HEK293 (cell line): ENCODE measurements around the gene IRF3.
A peak's percentile ranks its signal among the peaks of the same experiment; 100 is the strongest.

Source experiments
- CTCF ChIA-PET: fragments of 350-600 bp; formaldehyde crosslinking; extraction: SDS; loops from one replicate; lab custom pipeline; 2021; ENCODE audit warnings: antibody characterized with exemption; lab: Yijun Ruan, JAX
- POLR2A ChIA-PET: fragments of 300-600 bp; formaldehyde crosslinking; extraction: SDS; loops from one replicate; lab custom pipeline; 2020; ENCODE audit warnings: antibody characterized with exemption, inconsistent platforms; lab: Yijun Ruan, JAX
- H3K27ac ChIP-seq: fragments of 200-500 bp; sonication (Bioruptor generic); 2 replicates; pipeline ENCODE4 v1.5.1; 2014; ENCODE audit warnings: low read depth, low read length, control low read depth, inconsistent platforms; ENCODE audit errors: extremely low read depth
- H3K36me3 ChIP-seq, 2 experiments: fragments of 200-500 bp in 1 of 2; sonication (Bioruptor generic) in 1 of 2; 1 replicate in 1 of 2; 2 replicates in 1 of 2; pipeline ENCODE4 v1.5.1; 2014 to 2017; ENCODE audit warnings: inconsistent platforms in 2 of 2, low read length in 2 of 2; ENCODE audit not compliant: control insufficient read depth in 2 of 2, insufficient read depth in 1 of 2
- H3K4me1 ChIP-seq: fragments of 200-500 bp; sonication (Bioruptor generic); 2 replicates; pipeline ENCODE4 v1.5.1; 2014; ENCODE audit warnings: mild to moderate bottlenecking, low read length, inconsistent platforms; ENCODE audit not compliant: control insufficient read depth, insufficient read depth
- H3K4me3 ChIP-seq: 2 replicates; pipeline ENCODE4 v1.5.1; 2011; ENCODE audit warnings: low read depth, mild to moderate bottlenecking, control low read depth, low read length, moderate library complexity
- H3K9me3 ChIP-seq: fragments of 200-500 bp; sonication (Bioruptor generic); 2 replicates; pipeline ENCODE4 v1.5.1; 2014; ENCODE audit warnings: low read depth, low read length, inconsistent platforms; ENCODE audit not compliant: control insufficient read depth, insufficient read depth
- EGR2 ChIP-seq: fragments of 450-650 bp; formaldehyde crosslinking; IDR thresholded peaks from 2 replicates; pipeline ENCODE4 v1.5.1; 2016; ENCODE audit warnings: low read depth, missing biosample characterization, missing genetic modification characterization
- GLIS1 ChIP-seq: fragments of 450-650 bp; formaldehyde crosslinking; IDR thresholded peaks from 2 replicates; pipeline ENCODE4 v1.5.1; 2016; ENCODE audit warnings: missing biosample characterization, missing genetic modification characterization
- GLIS2 ChIP-seq: fragments of 450-650 bp; formaldehyde crosslinking; IDR thresholded peaks from 2 replicates; pipeline ENCODE4 v1.5.1; 2016; ENCODE audit warnings: missing biosample characterization, missing genetic modification characterization
- KLF10 ChIP-seq: fragments of 450-650 bp; IDR thresholded peaks from 2 replicates; pipeline ENCODE4 v1.5.1; 2018; ENCODE audit warnings: missing biosample characterization, mild to moderate bottlenecking, missing genetic modification characterization
- KLF9 ChIP-seq: fragments of 450-650 bp; formaldehyde crosslinking; IDR thresholded peaks from 2 replicates; pipeline ENCODE4 v1.5.1; 2016; ENCODE audit warnings: missing biosample characterization, missing genetic modification characterization, low read depth
- ZBTB8A ChIP-seq: fragments of 450-650 bp; formaldehyde crosslinking; IDR thresholded peaks from 2 replicates; pipeline ENCODE4 v1.5.1; 2016; ENCODE audit warnings: missing biosample characterization, missing genetic modification characterization
- ZFHX2 ChIP-seq: fragments of 450-650 bp; formaldehyde crosslinking; conservative IDR thresholded peaks from 2 replicates; pipeline ENCODE4 v1.5.1; 2016; ENCODE audit warnings: missing biosample characterization, missing genetic modification characterization
- ZIC2 ChIP-seq: fragments of 450-650 bp; formaldehyde crosslinking; IDR thresholded peaks from 2 replicates; pipeline ENCODE4 v1.5.1; 2016; ENCODE audit warnings: missing biosample characterization, missing genetic modification characterization
- ZNF132 ChIP-seq: fragments of 450-650 bp; formaldehyde crosslinking; IDR thresholded peaks from 2 replicates; pipeline ENCODE4 v1.5.1; 2017; ENCODE audit warnings: missing biosample characterization, missing genetic modification characterization, borderline replicate concordance
- ZNF2 ChIP-seq: fragments of 450-650 bp; formaldehyde crosslinking; IDR thresholded peaks from 2 replicates; pipeline ENCODE4 v1.5.1; 2016; ENCODE audit warnings: missing biosample characterization, missing genetic modification characterization
- ZNF266 ChIP-seq: fragments of 450-650 bp; formaldehyde crosslinking; IDR thresholded peaks from 2 replicates; pipeline ENCODE4 v1.5.1; 2016; ENCODE audit warnings: missing biosample characterization, missing genetic modification characterization, low read depth
- ZNF391 ChIP-seq: fragments of 450-650 bp; formaldehyde crosslinking; IDR thresholded peaks from 2 replicates; pipeline ENCODE4 v1.5.1; 2016; ENCODE audit warnings: low read depth, missing biosample characterization, missing genetic modification characterization, borderline replicate concordance
- ZNF473 ChIP-seq: fragments of 450-650 bp; formaldehyde crosslinking; IDR thresholded peaks from 2 replicates; pipeline ENCODE4 v1.5.1; 2017; ENCODE audit warnings: missing biosample characterization, missing genetic modification characterization
- ZNF561 ChIP-seq: fragments of 450-650 bp; IDR thresholded peaks from 2 replicates; pipeline ENCODE4 v1.5.1; 2018; ENCODE audit warnings: missing biosample characterization, missing genetic modification characterization, borderline replicate concordance
- ZNF623 ChIP-seq: fragments of 450-650 bp; formaldehyde crosslinking; IDR thresholded peaks from 2 replicates; pipeline ENCODE4 v1.5.1; 2016; ENCODE audit warnings: missing biosample characterization, missing genetic modification characterization
- ZNF664 ChIP-seq: fragments of 450-650 bp; formaldehyde crosslinking; IDR thresholded peaks from 2 replicates; pipeline ENCODE4 v1.5.1; 2016; ENCODE audit warnings: missing biosample characterization, missing genetic modification characterization
- ZNF830 ChIP-seq: fragments of 450-650 bp; IDR thresholded peaks from 2 replicates; pipeline ENCODE4 v1.5.0; 2018; ENCODE audit warnings: missing biosample characterization, missing genetic modification characterization, low read depth, mild to moderate bottlenecking, moderate library complexity
- ZSCAN23 ChIP-seq: fragments of 450-650 bp; formaldehyde crosslinking; IDR thresholded peaks from 2 replicates; pipeline ENCODE4 v1.5.1; 2016; ENCODE audit warnings: missing biosample characterization, missing genetic modification characterization
- TF ChIP-seq, protein P1 (sequence below): fragments of 450-650 bp; formaldehyde crosslinking; IDR thresholded peaks from 2 replicates; pipeline ENCODE4 v1.5.1; 2016; ENCODE audit warnings: missing biosample characterization, missing genetic modification characterization, borderline replicate concordance
- TF ChIP-seq, protein P2 (sequence below): fragments of 450-650 bp; formaldehyde crosslinking; IDR thresholded peaks from 2 replicates; pipeline ENCODE4 v1.5.1; 2016; ENCODE audit warnings: missing biosample characterization, missing genetic modification characterization
- TF ChIP-seq, protein P3 (sequence below): fragments of 450-650 bp; formaldehyde crosslinking; IDR thresholded peaks from 2 replicates; pipeline ENCODE4 v1.5.1; 2016; ENCODE audit warnings: missing biosample characterization, missing genetic modification characterization, low read depth
- TF ChIP-seq, protein P4 (sequence below): fragments of 450-650 bp; formaldehyde crosslinking; IDR thresholded peaks from 2 replicates; pipeline ENCODE4 v1.5.1; 2016; ENCODE audit warnings: missing biosample characterization, missing genetic modification characterization
- TF ChIP-seq, protein P5 (sequence below): fragments of 450-650 bp; formaldehyde crosslinking; IDR thresholded peaks from 2 replicates; pipeline ENCODE4 v1.5.1; 2016; ENCODE audit warnings: missing biosample characterization, missing genetic modification characterization, low read depth
- TF ChIP-seq, protein P6 (sequence below): fragments of 450-650 bp; formaldehyde crosslinking; IDR thresholded peaks from 2 replicates; pipeline ENCODE4 v1.5.1; 2017; ENCODE audit warnings: missing biosample characterization, missing genetic modification characterization

Gene IRF3

DNA sequence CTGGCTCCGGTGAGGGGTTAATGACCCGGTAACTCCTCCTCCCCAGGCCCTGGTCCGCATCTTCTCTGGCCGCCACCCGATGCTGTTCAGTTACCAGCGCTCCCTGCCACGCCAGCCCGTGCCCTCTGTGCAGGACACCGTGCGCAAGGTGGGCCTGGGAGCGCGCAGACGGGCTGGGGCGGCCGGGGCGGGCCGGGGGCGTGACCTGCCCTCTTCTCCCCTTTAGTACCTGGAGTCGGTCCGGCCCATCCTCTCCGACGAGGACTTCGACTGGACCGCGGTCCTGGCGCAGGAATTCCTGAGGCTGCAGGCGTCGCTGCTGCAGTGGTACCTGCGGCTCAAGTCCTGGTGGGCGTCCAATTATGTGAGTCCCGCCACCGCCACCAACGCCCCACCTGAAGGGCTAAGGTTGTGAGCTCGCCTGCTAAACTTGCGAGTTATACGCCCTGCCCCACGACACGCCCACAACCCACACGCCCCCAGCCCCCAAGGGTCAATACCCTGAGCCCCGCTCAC is 35.7 kb upstream of the IRF3 start:
- ChIA-PET CTCF (no interaction called here), POLR2A (no interaction called here)
- H3K4me1 ChIP-seq = no peaks in the 10 kb centered on the region
- H3K36me3 ChIP-seq = no peaks in the 10 kb centered on the region; a peak in 1 of 3 replicates
- no peaks in the 10 kb centered on the region for H3K9me3 ChIP-seq
- no peak overlapping the region for H3K27ac ChIP-seq
- TF ChIP-seq KLF9 (tag by site-specific recombination) = peak; percentile 46; the same call in 1 of the 2 replicates
- TF ChIP-seq KLF10 = peak; percentile 49; the same call in 1 of the 2 replicates
- no peak for TF ChIP-seq ZNF132
- TF ChIP-seq ZNF561 (tag by site-specific recombination) = no peak
- peak; percentile 69 for TF ChIP-seq ZFHX2
- peak; percentile 46; the same call in 1 of the 2 replicates for TF ChIP-seq EGR2 (tag by site-specific recombination)
- TF ChIP-seq ZNF664 (tag by site-specific recombination) = no peak
- no peak overlapping the region for H3K4me3 ChIP-seq

DNA sequence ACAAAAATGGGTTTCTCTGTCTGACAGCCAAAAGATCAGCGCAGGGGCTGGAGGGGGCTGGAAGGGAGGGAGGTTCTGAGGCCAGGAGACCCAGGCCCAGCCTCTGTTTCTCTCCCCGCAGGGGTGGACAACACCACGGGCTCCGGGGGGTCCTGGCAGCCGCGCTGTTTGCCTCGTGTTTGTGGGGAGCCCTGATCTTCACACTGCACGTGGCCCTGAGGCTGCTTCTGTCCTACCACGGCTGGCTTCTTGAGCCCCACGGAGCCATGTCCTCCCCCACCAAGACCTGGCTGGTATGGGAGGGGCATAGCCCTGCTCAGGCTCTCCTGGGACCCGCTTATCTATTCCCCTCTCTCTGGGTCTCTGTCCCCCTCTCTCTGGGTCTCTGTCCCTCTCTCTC is 34.9 kb upstream of the IRF3 start:
- no peaks in the 10 kb centered on the region for H3K9me3 ChIP-seq
- ChIA-PET POLR2A (interaction anchor here (0.6 to 1.2 kb wide), 3 partner anchors 36 to 108 kb away, joined by 3 to 5 read pairs (median 5); no protein-coding TSS in a partner anchor), CTCF (interaction anchor here (0.6 to 1.7 kb wide), 5 partner anchors 17 to 374 kb away, joined by 3 to 10 read pairs (median 4); no protein-coding TSS in a partner anchor)
- H3K4me1 ChIP-seq = no peaks in the 10 kb centered on the region
- H3K4me3 ChIP-seq = no peak overlapping the region
- H3K27ac ChIP-seq = no peak overlapping the region
- H3K36me3 ChIP-seq = no peaks in the 10 kb centered on the region; a peak in 1 of 3 replicates
- no peak for TF ChIP-seq ZNF2 (tag by site-specific recombination)
- TF ChIP-seq GLIS2 (tag by site-specific recombination) = 0 out of 2 replicates have a peak, but pooled peaks have one; percentile 16
- TF ChIP-seq ZBTB8A (tag by site-specific recombination) = no peak
- TF ChIP-seq ZSCAN23 (tag by site-specific recombination) = no peak
- peak; percentile 56 for TF ChIP-seq GLIS1 (tag by site-specific recombination)
- TF ChIP-seq, protein P1, sequence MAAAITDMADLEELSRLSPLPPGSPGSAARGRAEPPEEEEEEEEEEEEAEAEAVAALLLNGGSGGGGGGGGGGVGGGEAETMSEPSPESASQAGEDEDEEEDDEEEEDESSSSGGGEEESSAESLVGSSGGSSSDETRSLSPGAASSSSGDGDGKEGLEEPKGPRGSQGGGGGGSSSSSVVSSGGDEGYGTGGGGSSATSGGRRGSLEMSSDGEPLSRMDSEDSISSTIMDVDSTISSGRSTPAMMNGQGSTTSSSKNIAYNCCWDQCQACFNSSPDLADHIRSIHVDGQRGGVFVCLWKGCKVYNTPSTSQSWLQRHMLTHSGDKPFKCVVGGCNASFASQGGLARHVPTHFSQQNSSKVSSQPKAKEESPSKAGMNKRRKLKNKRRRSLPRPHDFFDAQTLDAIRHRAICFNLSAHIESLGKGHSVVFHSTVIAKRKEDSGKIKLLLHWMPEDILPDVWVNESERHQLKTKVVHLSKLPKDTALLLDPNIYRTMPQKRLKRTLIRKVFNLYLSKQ = no peak
- TF ChIP-seq ZIC2 (tag by site-specific recombination) = no peak
- no peak for TF ChIP-seq ZNF830 (tag by site-specific recombination)
- TF ChIP-seq, protein P2, sequence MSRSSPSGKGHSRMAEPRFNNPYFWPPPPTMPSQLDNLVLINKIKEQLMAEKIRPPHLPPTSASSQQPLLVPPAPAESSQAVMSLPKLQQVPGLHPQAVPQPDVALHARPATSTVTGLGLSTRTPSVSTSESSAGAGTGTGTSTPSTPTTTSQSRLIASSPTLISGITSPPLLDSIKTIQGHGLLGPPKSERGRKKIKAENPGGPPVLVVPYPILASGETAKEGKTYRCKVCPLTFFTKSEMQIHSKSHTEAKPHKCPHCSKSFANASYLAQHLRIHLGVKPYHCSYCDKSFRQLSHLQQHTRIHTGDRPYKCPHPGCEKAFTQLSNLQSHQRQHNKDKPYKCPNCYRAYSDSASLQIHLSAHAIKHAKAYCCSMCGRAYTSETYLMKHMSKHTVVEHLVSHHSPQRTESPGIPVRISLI (tag by site-specific recombination) = no peak
- TF ChIP-seq ZNF132 = no peak
- TF ChIP-seq, protein P3, sequence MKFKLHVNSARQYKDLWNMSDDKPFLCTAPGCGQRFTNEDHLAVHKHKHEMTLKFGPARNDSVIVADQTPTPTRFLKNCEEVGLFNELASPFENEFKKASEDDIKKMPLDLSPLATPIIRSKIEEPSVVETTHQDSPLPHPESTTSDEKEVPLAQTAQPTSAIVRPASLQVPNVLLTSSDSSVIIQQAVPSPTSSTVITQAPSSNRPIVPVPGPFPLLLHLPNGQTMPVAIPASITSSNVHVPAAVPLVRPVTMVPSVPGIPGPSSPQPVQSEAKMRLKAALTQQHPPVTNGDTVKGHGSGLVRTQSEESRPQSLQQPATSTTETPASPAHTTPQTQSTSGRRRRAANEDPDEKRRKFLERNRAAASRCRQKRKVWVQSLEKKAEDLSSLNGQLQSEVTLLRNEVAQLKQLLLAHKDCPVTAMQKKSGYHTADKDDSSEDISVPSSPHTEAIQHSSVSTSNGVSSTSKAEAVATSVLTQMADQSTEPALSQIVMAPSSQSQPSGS (tag by site-specific recombination) = no peak
- no peak for TF ChIP-seq ZNF623 (tag by site-specific recombination)
- TF ChIP-seq, protein P4, sequence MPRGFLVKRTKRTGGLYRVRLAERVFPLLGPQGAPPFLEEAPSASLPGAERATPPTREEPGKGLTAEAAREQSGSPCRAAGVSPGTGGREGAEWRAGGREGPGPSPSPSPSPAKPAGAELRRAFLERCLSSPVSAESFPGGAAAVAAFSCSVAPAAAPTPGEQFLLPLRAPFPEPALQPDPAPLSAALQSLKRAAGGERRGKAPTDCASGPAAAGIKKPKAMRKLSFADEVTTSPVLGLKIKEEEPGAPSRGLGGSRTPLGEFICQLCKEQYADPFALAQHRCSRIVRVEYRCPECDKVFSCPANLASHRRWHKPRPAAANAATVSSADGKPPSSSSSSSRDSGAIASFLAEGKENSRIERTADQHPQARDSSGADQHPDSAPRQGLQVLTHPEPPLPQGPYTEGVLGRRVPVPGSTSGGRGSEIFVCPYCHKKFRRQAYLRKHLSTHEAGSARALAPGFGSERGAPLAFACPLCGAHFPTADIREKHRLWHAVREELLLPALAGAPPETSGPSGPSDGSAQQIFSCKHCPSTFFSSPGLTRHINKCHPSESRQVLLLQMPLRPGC (tag by site-specific recombination) = no peak
- TF ChIP-seq ZNF473 (tag by site-specific recombination) = no peak
- TF ChIP-seq, protein P5, sequence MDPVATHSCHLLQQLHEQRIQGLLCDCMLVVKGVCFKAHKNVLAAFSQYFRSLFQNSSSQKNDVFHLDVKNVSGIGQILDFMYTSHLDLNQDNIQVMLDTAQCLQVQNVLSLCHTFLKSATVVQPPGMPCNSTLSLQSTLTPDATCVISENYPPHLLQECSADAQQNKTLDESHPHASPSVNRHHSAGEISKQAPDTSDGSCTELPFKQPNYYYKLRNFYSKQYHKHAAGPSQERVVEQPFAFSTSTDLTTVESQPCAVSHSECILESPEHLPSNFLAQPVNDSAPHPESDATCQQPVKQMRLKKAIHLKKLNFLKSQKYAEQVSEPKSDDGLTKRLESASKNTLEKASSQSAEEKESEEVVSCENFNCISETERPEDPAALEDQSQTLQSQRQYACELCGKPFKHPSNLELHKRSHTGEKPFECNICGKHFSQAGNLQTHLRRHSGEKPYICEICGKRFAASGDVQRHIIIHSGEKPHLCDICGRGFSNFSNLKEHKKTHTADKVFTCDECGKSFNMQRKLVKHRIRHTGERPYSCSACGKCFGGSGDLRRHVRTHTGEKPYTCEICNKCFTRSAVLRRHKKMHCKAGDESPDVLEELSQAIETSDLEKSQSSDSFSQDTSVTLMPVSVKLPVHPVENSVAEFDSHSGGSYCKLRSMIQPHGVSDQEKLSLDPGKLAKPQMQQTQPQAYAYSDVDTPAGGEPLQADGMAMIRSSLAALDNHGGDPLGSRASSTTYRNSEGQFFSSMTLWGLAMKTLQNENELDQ (tag by site-specific recombination) = no peak
- TF ChIP-seq, protein P6, sequence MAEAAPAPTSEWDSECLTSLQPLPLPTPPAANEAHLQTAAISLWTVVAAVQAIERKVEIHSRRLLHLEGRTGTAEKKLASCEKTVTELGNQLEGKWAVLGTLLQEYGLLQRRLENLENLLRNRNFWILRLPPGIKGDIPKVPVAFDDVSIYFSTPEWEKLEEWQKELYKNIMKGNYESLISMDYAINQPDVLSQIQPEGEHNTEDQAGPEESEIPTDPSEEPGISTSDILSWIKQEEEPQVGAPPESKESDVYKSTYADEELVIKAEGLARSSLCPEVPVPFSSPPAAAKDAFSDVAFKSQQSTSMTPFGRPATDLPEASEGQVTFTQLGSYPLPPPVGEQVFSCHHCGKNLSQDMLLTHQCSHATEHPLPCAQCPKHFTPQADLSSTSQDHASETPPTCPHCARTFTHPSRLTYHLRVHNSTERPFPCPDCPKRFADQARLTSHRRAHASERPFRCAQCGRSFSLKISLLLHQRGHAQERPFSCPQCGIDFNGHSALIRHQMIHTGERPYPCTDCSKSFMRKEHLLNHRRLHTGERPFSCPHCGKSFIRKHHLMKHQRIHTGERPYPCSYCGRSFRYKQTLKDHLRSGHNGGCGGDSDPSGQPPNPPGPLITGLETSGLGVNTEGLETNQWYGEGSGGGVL (tag by site-specific recombination) = peak; percentile 76
- TF ChIP-seq ZNF266 (tag by site-specific recombination) = no peak
- no peak for TF ChIP-seq ZNF391 (tag by site-specific recombination)
